Activated CD8-positive, alpha-beta T cell treated with anti-CD3 and anti-CD28 coated beads for 36 hours (primary cell): ENCODE data around the gene RDM1. TPM values are rescaled to one million over a fixed set of nuclear protein-coding genes. Genes with fewer than 3 reads are reported as not detected.

ENCODE experiments used
- ATAC-seq: fragments of 200-7000 bp; cut with Tn5 transposase; one replicate; pipeline ENCODE4 v1.10.0; 2021; ENCODE audit warnings: mild to moderate bottlenecking, moderate library complexity
- CTCF ChIA-PET: fragments of 350-600 bp; sonication (Branson Sonifier 250); formaldehyde crosslinking; loops from one replicate; lab custom pipeline; 2021; ENCODE audit warnings: antibody characterized with exemption; lab: Charles Lee
- POLR2A ChIA-PET: fragments of 350-600 bp; sonication (Branson Sonifier 250); formaldehyde crosslinking; loops from one replicate; lab custom pipeline; 2021; ENCODE audit warnings: antibody characterized with exemption; lab: Charles Lee
- DNase-seq: peaks from one replicate; pipeline ENCODE4 v3.0.0-alpha.2; 2020
- H3K27ac Mint-ChIP-seq: one replicate; pipeline ENCODE4 v1.8.0; 2021; ENCODE audit warnings: mild to moderate bottlenecking, mixed read lengths
- H3K27me3 Mint-ChIP-seq: one replicate; pipeline ENCODE4 v1.8.0; 2021; ENCODE audit warnings: mixed read lengths
- H3K36me3 Mint-ChIP-seq: one replicate; pipeline ENCODE4 v1.8.0; 2021; ENCODE audit warnings: low read depth, mixed read lengths
- H3K4me1 Mint-ChIP-seq: one replicate; pipeline ENCODE4 v1.8.0; 2021; ENCODE audit warnings: low read depth, mixed read lengths
- H3K4me3 Mint-ChIP-seq: one replicate; pipeline ENCODE4 v1.8.0; 2021; ENCODE audit warnings: mild to moderate bottlenecking, moderate library complexity, mixed read lengths
- H3K9me3 Mint-ChIP-seq: one replicate; pipeline ENCODE4 v1.8.0; 2021; ENCODE audit warnings: mixed read lengths
- intact Hi-C: fragments of 100-400 bp; cut with micrococcal nuclease; formaldehyde crosslinking; loops from one replicate; pipeline ENCODE4 v1.10.0; 2022
- total RNA-seq, 2 experiments: library from RNA; stranded (reverse); gene quantifications; one replicate each; pipeline ENCODE4 v1.2.3, GENCODE V29; 2021
- TF ChIP-seq, protein P1 (sequence below): fragments of 200-600 bp; IDR thresholded peaks from one replicate; pipeline ENCODE4 v1.8.0; 2022; ENCODE audit warnings: antibody characterized with exemption, mild to moderate bottlenecking

Gene RDM1
- total RNA-seq, 2 experiments from 2014 or later: 12.6 to 16.0 TPM

DNA sequence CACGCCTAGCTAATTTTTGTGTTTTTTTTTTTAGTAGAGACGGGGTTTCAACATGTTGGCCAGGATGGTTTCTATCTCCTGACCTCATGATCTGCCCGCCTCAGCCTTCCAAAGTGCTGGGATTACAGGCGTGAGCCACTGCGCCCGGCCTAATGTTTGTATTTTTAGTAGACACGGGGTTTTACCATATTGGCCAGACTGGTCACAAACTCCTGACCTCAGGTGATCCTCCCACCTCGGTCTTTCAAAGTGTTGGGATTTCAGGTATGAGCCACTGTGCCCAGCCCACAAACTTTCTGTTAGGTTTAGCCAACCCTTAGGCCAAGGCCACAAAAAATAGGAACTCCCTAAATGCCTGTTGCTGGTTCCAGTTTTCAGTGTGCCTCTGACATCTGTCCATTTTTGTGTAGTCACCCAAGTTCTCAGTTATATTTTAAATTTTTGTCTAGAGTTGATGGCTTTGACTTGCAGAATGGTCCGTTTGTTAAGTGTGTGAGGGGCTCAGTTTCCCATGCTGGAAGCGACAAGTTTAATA is 38.0 kb upstream of the RDM1 start:
- H3K4me3 Mint-ChIP-seq: no peak overlapping the region
- ATAC-seq (no peak), DNase-seq (no peak)
- H3K27ac Mint-ChIP-seq: no peak overlapping the region
- intact Hi-C loops: loop anchor here (2.0 kb wide), 1 partner anchor 180 kb away; no protein-coding TSS in a partner anchor
- ChIA-PET CTCF (interaction anchor here (0.8 to 11.8 kb wide), 27 partner anchors 7 to 184 kb away, joined by 3 to 299 read pairs (median 5); partner anchors contain the start of genes CCL14, CCL16 and HEATR9), POLR2A (no interaction called here)
- no peaks in the 10 kb centered on the region for H3K4me1 Mint-ChIP-seq
- no peaks in the 10 kb centered on the region for H3K36me3 Mint-ChIP-seq
- no peaks in the 10 kb centered on the region for H3K27me3 Mint-ChIP-seq
- H3K9me3 Mint-ChIP-seq: no peaks in the 10 kb centered on the region
- TF ChIP-seq, protein P1, sequence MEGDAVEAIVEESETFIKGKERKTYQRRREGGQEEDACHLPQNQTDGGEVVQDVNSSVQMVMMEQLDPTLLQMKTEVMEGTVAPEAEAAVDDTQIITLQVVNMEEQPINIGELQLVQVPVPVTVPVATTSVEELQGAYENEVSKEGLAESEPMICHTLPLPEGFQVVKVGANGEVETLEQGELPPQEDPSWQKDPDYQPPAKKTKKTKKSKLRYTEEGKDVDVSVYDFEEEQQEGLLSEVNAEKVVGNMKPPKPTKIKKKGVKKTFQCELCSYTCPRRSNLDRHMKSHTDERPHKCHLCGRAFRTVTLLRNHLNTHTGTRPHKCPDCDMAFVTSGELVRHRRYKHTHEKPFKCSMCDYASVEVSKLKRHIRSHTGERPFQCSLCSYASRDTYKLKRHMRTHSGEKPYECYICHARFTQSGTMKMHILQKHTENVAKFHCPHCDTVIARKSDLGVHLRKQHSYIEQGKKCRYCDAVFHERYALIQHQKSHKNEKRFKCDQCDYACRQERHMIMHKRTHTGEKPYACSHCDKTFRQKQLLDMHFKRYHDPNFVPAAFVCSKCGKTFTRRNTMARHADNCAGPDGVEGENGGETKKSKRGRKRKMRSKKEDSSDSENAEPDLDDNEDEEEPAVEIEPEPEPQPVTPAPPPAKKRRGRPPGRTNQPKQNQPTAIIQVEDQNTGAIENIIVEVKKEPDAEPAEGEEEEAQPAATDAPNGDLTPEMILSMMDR: no peak

GRCh38 chr17:35965272-35965671 is 34.7 kb upstream of the RDM1 start:
- no peaks in the 10 kb centered on the region for H3K9me3 Mint-ChIP-seq
- H3K27me3 Mint-ChIP-seq: no peaks in the 10 kb centered on the region
- no peaks in the 10 kb centered on the region for H3K4me1 Mint-ChIP-seq
- no peak for ATAC-seq
- H3K4me3 Mint-ChIP-seq: no peak overlapping the region
- ChIA-PET POLR2A (no interaction called here), CTCF (interaction anchor here (1.6 to 2.1 kb wide), 4 partner anchors 10 to 184 kb away, joined by 4 to 15 read pairs (median 10); no protein-coding TSS in a partner anchor)
- no peaks in the 10 kb centered on the region for H3K36me3 Mint-ChIP-seq
- intact Hi-C loops: no loop called here
- TF ChIP-seq, protein P1: no peak
- no peak for DNase-seq
- no peak overlapping the region for H3K27ac Mint-ChIP-seq

- Mint-ChIP-seq H3K36me3 (no peaks in the 10 kb centered on the region), H3K27ac (no peak overlapping the region), H3K4me1 (no peaks in the 10 kb centered on the region), H3K9me3 (no peaks in the 10 kb centered on the region), H3K4me3 (no peak overlapping the region), H3K27me3 (peaks cover 2% of the 10 kb centered on the region)
- intact Hi-C loops: no loop called here
- POLR2A ChIA-PET: no interaction called here
- ATAC-seq (no peak), DNase-seq (no peak)
- TF ChIP-seq, protein P1: no peak
- CTCF ChIA-PET: interaction anchor here (0.7 to 1.3 kb wide), 4 partner anchors 110 to 188 kb away, joined by 3 to 5 read pairs (median 4); no protein-coding TSS in a partner anchor
Measured at GRCh38 chr17:35963663-35964062, 33.1 kb upstream of the RDM1 start.

DNA sequence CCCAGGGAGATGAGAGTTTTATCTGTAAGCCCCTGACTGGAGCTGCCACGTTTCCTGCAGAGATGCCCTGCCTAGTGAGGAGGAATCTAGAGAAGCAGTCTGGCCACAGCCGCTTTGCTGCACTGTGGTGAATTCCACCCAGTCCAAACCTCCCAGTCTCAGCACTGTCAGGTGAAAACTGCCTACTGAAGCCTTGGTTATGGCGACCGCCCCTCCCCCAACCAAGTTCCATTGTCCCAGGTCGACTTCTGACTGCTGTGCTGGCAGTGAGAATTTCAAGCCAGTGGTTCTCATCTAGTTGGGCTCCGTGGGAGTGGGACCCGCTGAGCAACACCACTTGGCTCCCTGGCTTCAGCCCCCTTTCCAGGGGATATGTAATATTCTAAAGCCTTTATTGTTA is 23.1 kb upstream of the RDM1 start:
- DNase-seq: no peak
- H3K36me3 Mint-ChIP-seq: no peaks in the 10 kb centered on the region
- TF ChIP-seq, protein P1: no peak
- H3K27ac Mint-ChIP-seq: no peak overlapping the region
- no peaks in the 10 kb centered on the region for H3K9me3 Mint-ChIP-seq
- ChIA-PET CTCF (no interaction called here), POLR2A (no interaction called here)
- H3K4me1 Mint-ChIP-seq: no peaks in the 10 kb centered on the region
- H3K27me3 Mint-ChIP-seq: peaks cover 7% of the 10 kb centered on the region
- intact Hi-C loops: no loop called here
- no peak overlapping the region for H3K4me3 Mint-ChIP-seq
- ATAC-seq: no peak

GRCh38 chr17:35949401-35949800 is 18.8 kb upstream of the RDM1 start:
- TF ChIP-seq, protein P1: no peak
- H3K4me1 Mint-ChIP-seq: peaks cover 4% of the 10 kb centered on the region
- intact Hi-C loops: no loop called here
- ChIA-PET CTCF (interaction anchor here (0.8 to 1.3 kb wide), 6 partner anchors 10 to 199 kb away, joined by 3 to 4 read pairs (median 3); no protein-coding TSS in a partner anchor), POLR2A (no interaction called here)
- no peaks in the 10 kb centered on the region for H3K9me3 Mint-ChIP-seq
- no peak overlapping the region for H3K4me3 Mint-ChIP-seq
- no peak overlapping the region for H3K27ac Mint-ChIP-seq
- H3K27me3 Mint-ChIP-seq: no peaks in the 10 kb centered on the region
- H3K36me3 Mint-ChIP-seq: no peaks in the 10 kb centered on the region
- ATAC-seq (no peak), DNase-seq (no peak)
